Testis (tissue), 2 donors: Measurements from ENCODE around the gene CDK5RAP2.

ENCODE experiments used
- CTCF ChIP-seq, 3 experiments: fragments of 450-650 bp in 2 of 3; fragments of 200-600 bp in 1 of 3; sonication (generic) in 1 of 3; IDR thresholded peaks; one replicate each; pipeline ENCODE4 v1.5.1; 2016 to 2019; ENCODE audit warnings: antibody characterized with exemption in 3 of 3, mild to moderate bottlenecking in 2 of 3, moderate library complexity in 1 of 3
- POLR2A ChIP-seq: fragments of 450-650 bp; IDR thresholded peaks from one replicate; pipeline ENCODE4 v1.6.1; 2017; ENCODE audit warnings: antibody characterized with exemption, mild to moderate bottlenecking, moderate library complexity

- TF ChIP-seq CTCF (IDR thresholded peaks at IDR 0.05) (no peak), POLR2A (no peak)
Observed at GRCh38 chr9:120386390-120387131, 193.4 kb downstream of the CDK5RAP2 start.
